Ishikawa (cell line): ENCODE data around the gene LCLAT1.

Experiments used
- CEBPB ChIP-seq: IDR thresholded peaks from 2 replicates; pipeline ENCODE4 v1.6.1; 2012
- CREB1 ChIP-seq: IDR thresholded peaks from 2 replicates; pipeline ENCODE4 v1.6.1; 2012; ENCODE audit warnings: low read depth
- EGR1 ChIP-seq: IDR thresholded peaks from 2 replicates; pipeline ENCODE4 v1.6.1; 2012
- EP300 ChIP-seq: IDR thresholded peaks from 2 replicates; pipeline ENCODE4 v1.6.1; 2012; ENCODE audit warnings: borderline replicate concordance
- FOXM1 ChIP-seq: IDR thresholded peaks from 2 replicates; pipeline ENCODE4 v1.6.1; 2012; ENCODE audit warnings: low read depth, borderline replicate concordance
- NFIC ChIP-seq: IDR thresholded peaks from 2 replicates; pipeline ENCODE4 v1.6.1; 2012
- RAD21 ChIP-seq: IDR thresholded peaks from 2 replicates; pipeline ENCODE4 v1.6.1; 2012; ENCODE audit warnings: low read depth
- TAF1 ChIP-seq: IDR thresholded peaks from 2 replicates; pipeline ENCODE4 v1.6.1; 2012; ENCODE audit warnings: low read depth, mild to moderate bottlenecking
- TEAD4 ChIP-seq: IDR thresholded peaks from 2 replicates; pipeline ENCODE4 v1.6.1; 2012
- YY1 ChIP-seq: IDR thresholded peaks from 2 replicates; pipeline ENCODE4 v1.6.1; 2012; ENCODE audit warnings: low read depth
- TF ChIP-seq, protein P1 (sequence below): IDR thresholded peaks from 2 replicates; pipeline ENCODE4 v1.6.1; 2012

DNA sequence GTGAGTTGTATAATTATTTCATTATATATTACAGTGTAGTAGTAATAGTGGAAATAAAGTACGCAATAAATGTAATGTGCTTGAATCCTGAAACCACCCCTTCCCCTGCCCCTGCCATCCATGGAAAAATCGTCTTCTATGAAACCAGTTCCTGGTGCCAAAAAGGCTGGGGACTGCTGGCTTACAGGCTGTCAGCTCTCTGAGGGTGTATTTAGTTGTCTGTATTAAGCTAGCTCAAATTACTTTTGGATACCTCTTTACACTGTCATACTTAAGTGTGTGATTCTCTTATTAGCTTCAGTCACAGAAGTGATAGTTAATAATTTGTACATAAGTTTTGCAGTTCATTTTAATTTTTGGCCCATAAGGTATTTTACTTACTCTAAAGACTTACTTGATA is 29.6 kb downstream of the LCLAT1 start:
- TF ChIP-seq CEBPB (no peak), FOXM1 (no peak), RAD21 (no peak), EGR1 (no peak), NFIC (no peak), TEAD4 (no peak), CREB1 (no peak), TAF1 (no peak), YY1 (no peak), EP300 (no peak)
- TF ChIP-seq, protein P1, sequence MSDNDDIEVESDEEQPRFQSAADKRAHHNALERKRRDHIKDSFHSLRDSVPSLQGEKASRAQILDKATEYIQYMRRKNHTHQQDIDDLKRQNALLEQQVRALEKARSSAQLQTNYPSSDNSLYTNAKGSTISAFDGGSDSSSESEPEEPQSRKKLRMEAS = no peak
